HG03103 (cell line): ENCODE results near the gene FRMD8.

ENCODE experiments used
- ATAC-seq: cut with Tn5 transposase; IDR thresholded peaks from one replicate; pipeline ENCODE4 v1.9.1; 2021; ENCODE audit warnings: low read depth; ENCODE audit not compliant: unreplicated experiment

The FRMD8 gene

DNA sequence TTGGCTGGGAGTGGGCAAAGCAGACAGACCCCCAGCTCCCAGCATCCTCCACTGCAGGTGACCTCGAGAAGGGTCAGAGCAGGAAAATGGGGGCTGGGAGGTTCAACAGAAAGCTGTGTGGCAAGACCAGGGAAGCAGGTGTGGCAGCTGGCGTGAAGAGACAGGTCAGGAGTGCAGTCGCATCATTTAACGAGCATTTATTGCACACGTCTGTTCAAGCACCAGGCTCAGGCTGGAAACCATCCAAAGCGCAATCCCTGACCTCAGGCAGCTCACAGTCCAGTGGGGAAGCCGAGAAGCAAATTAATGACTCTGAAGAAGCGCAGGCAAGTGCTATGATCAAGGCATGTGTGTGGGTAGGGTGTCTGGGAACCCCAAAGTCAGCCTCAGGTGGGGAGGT is 11.4 kb upstream of the FRMD8 start:
- no peak for ATAC-seq

DNA sequence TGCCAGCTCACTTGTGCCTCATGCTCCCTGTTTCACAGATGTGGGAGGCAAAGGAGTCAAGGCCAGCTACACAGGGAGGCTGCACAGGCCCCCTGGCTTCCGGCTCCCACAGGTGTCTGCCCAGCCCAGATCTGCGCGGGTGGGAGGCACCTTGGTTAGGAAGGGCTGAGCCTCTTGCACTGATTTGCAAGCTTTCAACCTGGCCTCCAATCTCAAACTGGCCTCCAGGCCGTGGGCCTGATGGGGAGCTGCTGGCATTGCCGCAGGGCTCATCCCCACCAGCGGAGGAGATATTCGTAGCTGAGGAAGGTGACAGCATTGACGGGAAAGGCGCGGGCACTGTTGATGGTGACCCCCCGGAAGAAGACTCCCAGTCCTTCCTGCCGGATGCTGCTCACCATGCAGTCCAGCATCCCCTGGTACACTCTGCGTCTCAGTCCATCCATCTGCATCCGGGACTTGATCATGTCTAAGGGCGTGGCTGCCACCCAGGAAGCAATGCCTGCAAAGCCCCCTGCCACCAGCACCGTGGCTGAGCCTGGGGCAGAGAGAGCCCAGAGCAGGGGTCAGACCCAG is 10.2 kb upstream of the FRMD8 start:
- no peak for ATAC-seq

DNA sequence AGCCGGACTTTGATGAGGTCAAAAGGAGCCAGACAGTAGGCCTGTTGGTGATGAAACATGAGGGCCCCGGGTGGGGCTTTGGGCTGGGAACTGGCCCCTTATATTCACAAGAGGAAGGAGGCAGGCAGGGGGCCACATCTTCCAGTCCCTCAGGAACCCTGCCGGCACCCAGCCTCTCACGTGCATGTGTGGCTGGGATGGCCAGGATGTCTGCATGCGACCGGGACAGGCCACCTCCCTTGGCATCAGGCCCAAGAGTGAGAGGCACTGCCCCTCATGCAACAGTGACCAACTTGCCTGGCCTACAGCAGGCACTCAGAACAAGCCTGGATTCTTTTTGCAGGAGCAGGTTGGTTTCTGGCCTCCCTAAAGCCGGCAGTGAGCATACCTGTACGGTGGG is 9.4 kb upstream of the FRMD8 start:
- ATAC-seq = no peak

DNA sequence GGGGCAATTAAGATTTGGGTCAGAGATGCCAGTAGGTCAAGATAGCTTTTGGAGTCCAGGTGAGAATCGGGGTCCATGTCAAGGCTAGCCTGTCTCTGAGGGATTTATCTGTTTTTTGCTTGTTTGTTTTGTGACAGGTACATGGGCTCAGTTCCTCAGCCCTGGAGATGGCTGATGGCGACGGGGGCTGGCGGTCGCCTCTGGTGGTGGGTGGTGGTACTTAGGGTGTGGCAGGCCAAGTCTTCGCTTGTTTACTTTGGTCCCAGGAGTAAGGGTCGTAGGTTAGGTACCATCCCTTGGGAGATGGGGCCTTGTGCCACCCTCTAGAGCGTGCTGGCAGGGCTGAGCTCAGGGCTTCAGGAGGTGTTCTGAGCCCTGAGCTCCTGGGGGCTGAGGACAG is 8.7 kb upstream of the FRMD8 start:
- ATAC-seq = no peak

DNA sequence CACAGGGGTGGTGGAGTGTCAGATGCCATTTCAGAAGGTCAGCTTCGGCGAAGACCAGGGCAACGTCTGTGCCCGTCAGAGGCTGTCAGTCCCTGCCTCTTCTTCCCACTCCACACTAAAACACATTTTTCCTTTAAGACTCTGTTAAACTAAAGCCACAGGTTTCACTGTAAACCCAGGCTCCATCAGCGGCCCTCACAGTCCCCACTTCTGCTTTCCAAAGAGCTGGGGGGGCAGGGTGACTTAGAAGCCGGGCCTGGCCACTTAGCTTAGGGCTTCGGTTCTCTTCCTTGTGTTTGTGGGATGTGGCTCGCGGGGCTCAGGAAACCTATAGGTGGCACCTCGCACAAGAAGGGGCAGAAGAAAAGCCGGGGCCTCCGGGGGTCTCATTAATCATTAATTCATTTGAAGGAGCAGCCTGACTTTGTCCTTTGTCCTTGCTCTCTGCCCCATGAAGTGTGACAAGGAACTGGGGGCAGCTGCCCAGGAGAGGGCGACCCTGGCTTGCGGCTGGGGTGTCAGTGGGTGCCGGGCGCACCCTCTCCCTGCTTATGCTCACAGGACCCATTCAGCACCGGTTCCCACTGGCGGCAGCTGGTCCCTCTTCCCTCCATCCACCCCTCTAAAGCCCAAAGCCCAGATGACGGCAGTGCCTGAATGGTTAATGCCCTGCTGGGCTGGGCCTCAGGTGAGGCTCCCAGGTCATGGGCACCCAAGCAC is 8.1 kb upstream of the FRMD8 start:
- ATAC-seq = no peak

DNA sequence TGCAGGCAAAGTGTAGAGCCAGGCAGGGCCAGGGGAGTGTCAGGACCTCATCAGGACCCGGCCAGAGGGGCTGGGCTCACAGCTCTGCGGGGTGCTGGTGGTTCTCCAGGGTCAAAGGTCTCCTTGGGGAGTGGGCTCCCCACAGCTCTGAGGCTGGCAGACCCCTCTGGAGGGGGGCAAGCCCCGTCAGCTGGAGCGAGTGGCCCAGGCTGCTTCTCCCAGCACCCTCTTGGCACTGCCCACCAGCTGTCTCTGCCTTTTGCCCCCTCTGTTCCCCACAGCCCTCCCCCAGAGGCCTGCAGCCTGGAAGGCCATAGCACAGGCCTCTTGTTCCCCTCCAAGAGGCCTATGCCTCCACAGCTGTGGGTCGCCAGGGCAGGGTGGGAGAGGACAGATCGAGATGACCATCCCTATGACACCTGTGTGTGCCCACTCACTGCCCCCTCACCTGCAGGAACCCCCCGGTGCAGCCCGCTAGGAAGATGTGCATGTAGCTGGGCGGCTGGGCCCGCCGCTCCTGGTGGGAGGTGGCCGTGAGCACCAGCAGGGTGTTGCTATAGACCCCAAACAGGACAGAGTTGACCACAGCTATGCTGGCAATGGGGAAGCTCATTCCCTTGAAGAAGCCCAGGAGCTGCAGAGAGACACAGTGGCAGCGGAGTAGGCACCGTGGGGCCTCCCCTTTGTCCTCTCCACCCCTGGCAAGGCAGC is 7.4 kb upstream of the FRMD8 start:
- no peak for ATAC-seq

DNA sequence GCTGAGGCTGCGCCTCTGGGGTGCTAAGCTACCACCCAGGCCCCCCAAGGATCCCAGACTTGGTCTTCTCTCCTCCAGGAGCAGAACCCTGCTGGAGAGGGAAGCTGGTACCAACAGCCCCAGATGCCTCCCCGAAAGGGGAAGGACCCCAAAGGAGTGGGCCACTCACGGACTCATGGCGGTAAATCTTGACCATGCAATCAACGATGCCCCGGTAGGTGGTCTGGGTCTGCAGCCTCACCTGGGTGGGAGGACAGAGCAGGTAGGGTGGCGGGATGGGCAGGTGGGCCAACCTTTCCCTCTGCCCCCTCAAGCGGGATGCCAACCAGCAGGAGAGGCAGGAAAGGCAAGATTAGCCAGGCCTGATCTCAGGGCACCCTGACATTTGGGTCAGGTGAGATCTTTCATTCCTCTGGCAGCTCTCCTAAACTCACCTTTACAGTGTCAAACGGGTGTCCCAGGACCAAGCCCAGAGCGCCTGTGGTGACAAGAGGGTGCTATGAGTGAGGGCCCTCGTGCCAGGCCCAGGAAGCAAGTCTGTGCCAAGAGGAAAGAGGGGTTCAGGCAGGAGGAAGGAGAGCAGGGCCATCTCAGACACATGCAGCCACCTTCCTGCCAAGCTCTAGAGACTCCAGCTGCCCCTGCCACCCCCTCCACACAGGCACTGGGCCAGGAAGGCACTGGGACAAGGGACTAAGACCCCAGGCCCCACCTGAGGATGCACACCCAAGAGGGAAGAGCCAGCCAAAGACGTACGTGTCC is 6.6 kb upstream of the FRMD8 start:
- ATAC-seq = no peak

DNA sequence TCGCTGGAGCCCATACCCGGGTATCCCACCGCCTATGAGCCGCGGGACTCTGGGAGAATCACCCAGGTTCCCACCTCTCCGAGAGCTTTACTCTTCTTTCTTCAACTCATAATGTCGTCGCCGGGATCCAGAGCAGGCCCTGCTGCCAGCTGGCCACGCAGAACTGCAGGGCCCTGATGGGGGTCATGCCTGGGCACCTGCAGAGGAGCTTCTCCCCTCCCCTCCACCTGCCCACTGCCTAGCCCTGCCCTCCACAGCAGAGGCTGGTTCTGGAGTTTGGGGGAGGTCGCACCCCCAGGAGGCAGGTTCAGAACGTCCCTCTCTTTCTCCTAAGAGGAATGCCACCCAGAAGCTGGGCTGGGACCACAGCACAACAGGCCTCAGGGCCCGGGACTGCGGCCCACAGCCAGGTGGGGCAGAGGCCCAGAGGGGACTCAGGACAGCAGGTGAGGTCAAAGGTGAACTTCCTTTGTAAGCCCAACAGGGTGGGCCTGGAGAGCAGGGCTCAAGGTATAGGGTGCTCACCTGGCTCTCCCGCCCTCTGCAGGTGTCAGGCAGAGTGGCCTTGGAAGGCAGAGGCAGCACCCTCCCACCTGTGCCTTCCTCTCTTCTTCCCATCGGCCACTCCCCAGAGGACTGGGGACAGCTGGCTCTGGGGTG is 5.8 kb upstream of the FRMD8 start:
- ATAC-seq = no peak

DNA sequence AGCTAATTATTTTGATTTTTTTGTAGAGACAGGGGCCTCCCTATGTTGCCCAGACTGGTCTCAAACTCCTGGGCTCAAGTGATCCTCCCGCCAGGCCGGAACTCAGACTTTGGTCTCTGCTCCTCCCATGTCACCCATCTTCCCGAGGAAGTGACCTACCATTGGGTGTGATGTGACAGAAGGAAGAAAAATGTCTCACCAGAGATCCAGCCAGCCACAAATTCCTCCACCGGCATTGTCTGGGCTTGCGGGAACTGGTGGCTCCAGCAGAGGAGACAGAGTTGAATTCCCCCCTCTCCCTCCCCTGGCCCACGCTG is 4.8 kb upstream of the FRMD8 start:
- ATAC-seq = no peak

DNA sequence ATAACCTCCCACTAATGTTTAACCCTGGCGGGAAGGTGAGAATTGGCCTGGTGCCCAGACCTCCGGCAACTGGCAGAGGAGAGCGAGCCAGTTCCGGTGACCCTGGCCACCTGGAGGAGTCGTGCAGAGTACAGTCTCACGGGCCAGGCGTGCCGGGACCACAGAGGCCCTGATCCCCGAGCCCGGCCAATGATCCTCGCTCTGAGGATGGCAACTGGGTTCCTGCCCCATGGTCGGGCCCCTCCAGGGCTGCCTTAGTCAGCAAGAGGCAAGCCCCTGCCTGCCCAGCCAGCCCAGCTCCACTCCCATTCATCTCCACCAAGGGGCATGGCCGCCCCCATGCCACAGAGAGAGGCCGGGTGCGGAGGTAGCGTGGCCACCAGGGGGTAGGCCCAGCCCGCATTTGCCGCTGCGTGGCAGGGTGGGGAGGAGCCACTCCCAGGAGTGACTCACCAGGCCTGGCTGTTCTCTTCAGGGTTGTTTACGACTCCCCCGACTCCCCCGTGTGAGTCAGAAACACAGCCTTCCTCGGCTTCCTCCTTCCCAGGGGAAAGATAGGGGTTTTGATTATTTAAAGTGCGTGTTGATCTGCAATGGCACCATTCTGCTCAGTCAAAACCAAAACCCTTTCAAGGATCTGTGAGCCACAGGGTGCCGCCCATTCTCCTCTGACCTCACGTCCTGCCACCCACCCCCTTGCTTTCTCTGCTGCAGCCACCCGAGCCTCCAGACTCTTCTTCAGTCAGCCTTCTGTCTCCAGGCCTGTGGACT is 4.2 kb upstream of the FRMD8 start, which contains the start of gene SLC25A45:
Gene SLC25A45 (minus strand): TSS at position 614 of the 771 bp plus-strand sequence. CDS start 695 bp downstream, outside the sequence.
- ATAC-seq = peak; percentile 48

DNA sequence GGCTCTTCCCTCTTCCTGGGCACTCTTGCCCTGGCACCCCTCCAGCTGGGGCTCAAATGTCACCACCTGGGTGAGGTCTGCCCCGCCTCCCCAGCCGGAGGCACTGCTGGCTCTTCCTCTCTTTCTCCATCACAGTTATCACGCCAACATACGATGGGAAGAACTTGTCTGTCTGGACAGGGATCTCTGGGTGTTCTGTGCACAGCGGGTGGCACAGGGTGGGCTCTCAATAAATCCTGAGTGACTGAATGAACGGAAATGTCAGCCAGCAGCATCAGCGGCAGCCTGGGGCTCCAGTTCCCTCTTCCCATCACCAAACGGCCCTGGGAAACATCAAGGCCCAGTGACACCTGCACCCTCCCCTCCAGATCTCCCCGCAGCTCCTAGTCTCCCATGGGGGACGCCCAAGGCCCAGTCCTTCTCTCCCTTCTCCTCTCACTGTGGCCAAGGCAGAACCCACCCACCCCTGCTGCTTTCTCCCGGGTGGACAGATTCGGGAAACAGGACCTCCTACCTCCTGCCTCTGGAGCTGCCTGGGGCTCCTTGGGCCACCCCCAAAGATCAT is 3.6 kb upstream of the FRMD8 start:
- no peak for ATAC-seq

DNA sequence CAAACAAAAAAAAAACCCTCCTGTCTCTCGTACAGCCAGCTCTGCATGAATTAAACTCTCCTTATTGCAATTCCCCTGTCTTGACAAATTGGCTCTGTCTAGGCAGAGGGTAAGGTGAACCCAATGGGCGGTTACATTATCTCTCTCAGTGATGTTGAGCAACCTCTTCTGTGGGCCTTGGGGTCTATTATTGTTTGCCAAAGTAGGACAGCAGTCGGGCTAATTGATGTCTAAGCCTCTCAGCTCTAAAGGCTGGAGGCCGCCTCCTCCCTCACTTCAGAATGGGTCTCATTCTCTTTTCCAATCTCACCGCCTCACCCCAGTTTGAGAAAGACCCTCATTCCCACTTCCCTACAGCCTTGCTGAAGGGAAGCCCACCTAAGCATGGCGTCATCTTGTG is 2.7 kb upstream of the FRMD8 start:
- no peak for ATAC-seq

DNA sequence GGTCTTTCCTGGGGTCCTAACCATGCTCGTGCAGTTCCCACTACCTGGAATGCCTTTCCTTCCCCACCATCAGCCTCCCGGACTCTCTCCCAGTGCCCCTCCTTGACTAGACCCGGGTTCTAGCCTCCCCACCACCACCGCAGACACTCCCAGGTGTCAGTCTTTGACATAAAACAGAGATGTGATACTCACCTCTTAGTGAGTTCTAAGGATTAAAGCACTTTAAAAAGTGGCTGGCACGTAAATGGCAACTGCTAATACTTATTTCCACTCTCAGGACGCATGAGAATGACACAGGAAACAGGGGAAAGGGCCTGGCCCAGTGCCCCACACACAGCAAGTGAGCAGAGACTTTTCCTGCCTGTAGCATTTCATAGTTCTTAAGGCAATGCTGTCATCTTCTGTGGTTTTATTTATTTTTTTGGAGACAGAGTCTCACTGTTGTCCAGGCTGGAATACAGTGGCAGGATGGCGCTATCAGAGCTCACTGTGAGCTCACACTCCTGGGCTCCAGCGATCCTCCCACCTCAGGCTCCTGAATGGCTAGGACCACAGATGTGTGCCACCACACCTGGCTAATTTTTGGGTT is 2.0 kb upstream of the FRMD8 start:
- no peak for ATAC-seq

DNA sequence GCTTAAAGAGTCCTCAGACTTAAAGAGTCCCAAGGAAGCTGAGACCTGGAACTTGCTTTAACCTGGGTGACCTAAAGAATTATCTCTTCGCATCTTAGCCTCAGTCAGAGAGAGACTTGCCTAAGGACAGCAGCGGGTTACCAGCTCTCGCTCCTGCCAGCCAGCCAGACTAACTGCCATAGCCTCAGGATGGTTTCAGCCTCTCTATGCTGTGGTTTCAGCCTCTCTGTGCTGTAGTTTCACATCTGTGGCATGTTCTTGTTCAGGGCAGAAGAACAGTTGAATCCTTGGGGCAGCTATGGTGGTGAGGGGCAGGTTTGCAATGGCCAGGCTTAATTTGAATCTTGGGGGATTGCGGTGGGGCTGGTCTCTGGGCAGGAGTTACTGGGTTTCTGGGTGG is 2.3 kb downstream of the FRMD8 start:
- no peak for ATAC-seq

DNA sequence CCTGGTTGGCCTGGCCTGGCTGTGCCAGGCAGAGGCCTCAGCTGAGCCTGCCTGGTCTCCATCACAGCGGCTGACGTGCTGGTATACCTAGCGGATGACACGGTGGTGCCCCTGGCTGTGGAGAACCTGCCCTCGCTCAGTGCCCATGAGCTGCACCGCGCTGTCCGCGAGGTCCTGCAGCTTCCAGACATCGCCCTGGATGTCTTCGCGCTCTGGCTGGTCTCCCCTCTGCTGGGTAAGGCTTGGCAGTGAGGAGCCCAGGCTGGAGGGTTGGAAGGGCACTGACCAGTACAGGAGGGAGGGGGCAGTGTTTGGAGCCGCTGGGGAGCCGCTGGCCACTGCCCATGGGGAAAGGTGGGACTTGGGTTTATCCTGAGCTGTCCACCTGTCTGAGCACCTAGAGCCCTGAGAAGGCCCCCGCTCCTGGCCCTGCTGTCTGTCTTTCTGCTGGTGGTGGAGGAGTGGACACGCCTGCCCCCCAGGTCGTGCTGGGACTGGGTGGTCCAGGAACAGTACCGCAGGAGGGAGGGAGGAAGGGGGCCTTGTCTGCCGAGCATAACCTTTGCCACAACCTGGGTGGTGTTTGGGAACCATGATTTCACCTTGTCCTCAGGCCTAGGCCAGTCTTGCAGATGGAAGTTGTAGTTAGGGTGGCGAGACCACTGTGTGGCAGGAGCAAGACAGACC is 3.0 kb downstream of the FRMD8 start:
- ATAC-seq = no peak

DNA sequence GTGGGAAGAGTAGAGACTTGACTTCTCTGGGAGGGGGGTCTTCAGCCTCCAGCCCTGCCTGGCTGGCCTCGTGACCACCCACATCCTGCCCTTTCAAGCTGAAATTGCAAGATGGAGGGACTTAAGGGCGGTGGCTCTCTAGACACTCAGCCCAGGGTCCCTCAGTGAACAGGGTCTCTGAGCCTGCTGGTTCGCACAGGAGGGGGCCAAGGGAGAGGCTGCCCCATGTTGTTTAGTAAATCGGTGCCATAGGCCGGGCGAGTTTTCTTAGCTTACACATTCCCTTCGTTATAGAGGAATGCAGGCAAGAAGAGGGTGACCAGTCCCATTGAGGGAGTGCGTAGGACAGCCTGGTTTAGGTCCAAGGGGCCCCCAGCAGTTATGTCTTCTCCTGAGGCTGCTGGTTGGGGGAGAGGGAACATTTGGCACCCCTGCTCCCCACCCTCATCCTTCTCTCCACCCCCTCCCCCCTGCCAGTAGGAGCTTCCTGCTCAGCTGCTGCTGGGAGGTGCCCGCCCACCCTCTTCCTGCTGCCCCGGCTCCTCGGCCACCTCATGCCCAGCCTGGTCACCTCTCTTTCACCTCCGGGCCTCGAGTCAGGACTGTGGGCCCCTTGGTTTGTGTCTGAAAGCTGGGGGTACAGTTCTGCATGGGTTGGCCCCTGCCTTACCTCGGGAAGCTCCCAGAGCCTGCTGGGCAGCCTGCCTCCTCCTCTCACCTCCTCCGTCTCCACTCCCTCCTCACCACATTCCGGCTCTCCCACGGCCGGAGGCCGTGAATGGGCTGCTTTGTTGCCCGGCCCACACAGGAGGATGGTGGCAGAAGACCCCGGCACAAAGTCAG is 3.9 kb downstream of the FRMD8 start:
- ATAC-seq = no peak

DNA sequence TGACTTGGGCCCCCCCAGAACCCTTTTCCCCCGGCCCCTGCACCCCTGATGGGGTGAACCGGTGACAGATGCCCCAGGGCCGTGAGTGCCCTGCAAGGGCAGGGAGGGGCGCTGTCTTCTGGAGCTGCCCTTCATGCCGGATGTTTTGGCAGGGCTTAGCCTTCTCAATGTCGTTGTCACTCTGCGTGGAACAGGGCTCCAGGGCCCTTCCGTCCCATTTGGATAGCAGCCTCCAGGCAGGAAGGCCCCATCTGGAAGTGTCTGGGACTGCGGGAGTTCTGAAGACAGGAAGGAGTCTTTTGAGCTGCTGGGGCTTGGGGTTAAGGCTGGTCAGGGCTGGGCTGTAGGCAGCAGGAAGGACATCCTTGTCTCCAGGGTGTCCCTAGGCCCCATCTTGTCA is 4.6 kb downstream of the FRMD8 start:
- no peak for ATAC-seq
